DMS 273 (cell line): Measurements from ENCODE around the gene FBXW12.
A peak's percentile ranks its signal among the peaks of the same experiment; 100 is the strongest.

Experiments used
- DNase-seq: peaks from one replicate; lab custom pipeline; 2025; ENCODE audit not compliant: unreplicated experiment; lab: John Stamatoyannopoulos, UW

Gene FBXW12

GRCh38 chr3:48432411-48433371, 60.7 kb downstream of the FBXW12 start:
- DNase-seq = peak; percentile 62

- no peak for DNase-seq
These were observed 61.6 kb downstream of the FBXW12 start for GRCh38 chr3:48433472-48434118.

GRCh38 chr3:48434591-48435222, 62.7 kb downstream of the FBXW12 start:
- DNase-seq = no peak

- DNase-seq = no peak
These were observed 63.2 kb downstream of the FBXW12 start for GRCh38 chr3:48435223-48435595.

- peak; percentile 83 for DNase-seq
These were observed 63.9 kb downstream of the FBXW12 start for GRCh38 chr3:48435774-48436476.

GRCh38 chr3:48436477-48436787, 64.4 kb downstream of the FBXW12 start:
- DNase-seq = no peak

GRCh38 chr3:48436855-48437254, 64.8 kb downstream of the FBXW12 start:
- no peak for DNase-seq

- DNase-seq = no peak
These were observed 65.8 kb downstream of the FBXW12 start for GRCh38 chr3:48437812-48438211.

- peak; percentile 96 for DNase-seq
These were observed 68.0 kb downstream of the FBXW12 start, which contains the start of the genes CCDC51 and TMA7 for GRCh38 chr3:48439820-48440589. CCDC51 (minus strand) TSS chr3:48440119; CDS start chr3:48435128, 4,991 bp downstream. TMA7 (plus strand) TSS chr3:48440257; CDS start chr3:48440297, 40 bp downstream.

GRCh38 chr3:48440590-48440958, 68.6 kb downstream of the FBXW12 start:
- DNase-seq = peak; percentile 35

GRCh38 chr3:48441940-48442339, 69.9 kb downstream of the FBXW12 start:
- DNase-seq = no peak
